Measurements from ENCODE around the gene NMS. TPM values are rescaled to one million over a fixed set of nuclear protein-coding genes. Genes with fewer than 3 reads are reported as not detected.

Gene NMS
- total RNA-seq, 1 donor from 2014 or later, result not detected

- no peak overlapping the region for H3K4me3 Mint-ChIP-seq (ENCODE audit: unreplicated experiment)
- DNase-seq (ENCODE audit: low spot score), result no peak
- no peaks in the 10 kb centered on the region for H3K4me1 Mint-ChIP-seq (ENCODE audit: unreplicated experiment)
- no peaks in the 10 kb centered on the region for H3K9me3 Mint-ChIP-seq (ENCODE audit: unreplicated experiment)
- H3K27ac Mint-ChIP-seq (ENCODE audit: unreplicated experiment), result no peak overlapping the region
- TF ChIP-seq CTCF (IDR thresholded peaks at IDR 0.05; ENCODE audit: unreplicated experiment), result no peak
- H3K27me3 Mint-ChIP-seq (ENCODE audit: unreplicated experiment), result no peaks in the 10 kb centered on the region
- no peaks in the 10 kb centered on the region for H3K36me3 Mint-ChIP-seq (ENCODE audit: low read depth, unreplicated experiment)
These were observed 14.1 kb downstream of the NMS start for GRCh38 chr2:100484390-100484789.

GRCh38 chr2:100485396-100485795 is 15.1 kb downstream of the NMS start:
- no peak overlapping the region for H3K27ac Mint-ChIP-seq (ENCODE audit: unreplicated experiment)
- DNase-seq (ENCODE audit: low spot score), result no peak
- no peak for TF ChIP-seq CTCF (IDR thresholded peaks at IDR 0.05; ENCODE audit: unreplicated experiment)
- no peak overlapping the region for H3K4me3 Mint-ChIP-seq (ENCODE audit: unreplicated experiment)
- H3K4me1 Mint-ChIP-seq (ENCODE audit: unreplicated experiment), result peaks cover 4% of the 10 kb centered on the region
- H3K27me3 Mint-ChIP-seq (ENCODE audit: unreplicated experiment), result no peaks in the 10 kb centered on the region
- no peaks in the 10 kb centered on the region for H3K36me3 Mint-ChIP-seq (ENCODE audit: low read depth, unreplicated experiment)
- H3K9me3 Mint-ChIP-seq (ENCODE audit: unreplicated experiment), result no peaks in the 10 kb centered on the region

- peaks cover 6% of the 10 kb centered on the region for H3K27me3 Mint-ChIP-seq (ENCODE audit: unreplicated experiment)
- H3K9me3 Mint-ChIP-seq (ENCODE audit: unreplicated experiment), result no peaks in the 10 kb centered on the region
- no peak overlapping the region for H3K4me3 Mint-ChIP-seq (ENCODE audit: unreplicated experiment)
- H3K4me1 Mint-ChIP-seq (ENCODE audit: unreplicated experiment), result peaks cover 3% of the 10 kb centered on the region
- DNase-seq (ENCODE audit: low spot score), result no peak
- H3K27ac Mint-ChIP-seq (ENCODE audit: unreplicated experiment), result no peak overlapping the region
- no peaks in the 10 kb centered on the region for H3K36me3 Mint-ChIP-seq (ENCODE audit: low read depth, unreplicated experiment)
- TF ChIP-seq CTCF (IDR thresholded peaks at IDR 0.05; ENCODE audit: unreplicated experiment), result no peak
These were observed 24.4 kb downstream of the NMS start for GRCh38 chr2:100494712-100495111.

GRCh38 chr2:100502782-100503181 is 32.5 kb downstream of the NMS start:
- Mint-ChIP-seq H3K9me3 (ENCODE audit: unreplicated experiment) (peaks cover 4% of the 10 kb centered on the region), H3K27ac (ENCODE audit: unreplicated experiment) (no peak overlapping the region), H3K4me1 (ENCODE audit: unreplicated experiment) (no peaks in the 10 kb centered on the region), H3K36me3 (ENCODE audit: low read depth, unreplicated experiment) (no peaks in the 10 kb centered on the region), H3K4me3 (ENCODE audit: unreplicated experiment) (no peak overlapping the region), H3K27me3 (ENCODE audit: unreplicated experiment) (peaks cover 2% of the 10 kb centered on the region)
- no peak for TF ChIP-seq CTCF (IDR thresholded peaks at IDR 0.05; ENCODE audit: unreplicated experiment)
- no peak for DNase-seq (ENCODE audit: low spot score)

- peaks cover 4% of the 10 kb centered on the region for H3K9me3 Mint-ChIP-seq (ENCODE audit: unreplicated experiment)
- no peak overlapping the region for H3K27ac Mint-ChIP-seq (ENCODE audit: unreplicated experiment)
- DNase-seq (ENCODE audit: low spot score), result no peak
- H3K4me1 Mint-ChIP-seq (ENCODE audit: unreplicated experiment), result no peaks in the 10 kb centered on the region
- TF ChIP-seq CTCF (IDR thresholded peaks at IDR 0.05; ENCODE audit: unreplicated experiment), result no peak
- no peak overlapping the region for H3K4me3 Mint-ChIP-seq (ENCODE audit: unreplicated experiment)
- no peaks in the 10 kb centered on the region for H3K36me3 Mint-ChIP-seq (ENCODE audit: low read depth, unreplicated experiment)
- H3K27me3 Mint-ChIP-seq (ENCODE audit: unreplicated experiment), result peaks cover 2% of the 10 kb centered on the region
These were observed 34.3 kb downstream of the NMS start for GRCh38 chr2:100504542-100504941.

All from endothelial cell (in vitro differentiated cells).